Upper lobe of right lung (tissue), 1 donor: Measurements from ENCODE around the gene UGT2B7. TPM values are rescaled to one million over a fixed set of nuclear protein-coding genes. Genes with fewer than 3 reads are reported as not detected.
A peak's percentile ranks its signal among the peaks of the same experiment; 100 is the strongest.
"Not testable (repeated sequence)": the region's sequence is repeated elsewhere in the genome, so short reads cannot be mapped to it uniquely, and the experiment has no call there.

Source experiments
- ATAC-seq: fragments of 200-7000 bp; cut with Tn5 transposase; one replicate; pipeline ENCODE4 v1.9.1; 2020; ENCODE audit warnings: mild to moderate bottlenecking, moderate library complexity
- DNase-seq: peaks from one replicate; pipeline ENCODE4 v3.0.0-alpha.2; 2020
- H3K27ac ChIP-seq: fragments of 200-600 bp; one replicate; pipeline ENCODE4 v1.8.0; 2022
- H3K27me3 ChIP-seq: fragments of 200-600 bp; one replicate; pipeline ENCODE4 v1.8.0; 2022; ENCODE audit warnings: mild to moderate bottlenecking
- H3K36me3 ChIP-seq: fragments of 200-600 bp; one replicate; pipeline ENCODE4 v1.8.0; 2022
- H3K4me1 ChIP-seq: fragments of 200-600 bp; one replicate; pipeline ENCODE4 v1.8.0; 2022
- H3K4me3 ChIP-seq: fragments of 200-600 bp; one replicate; pipeline ENCODE4 v1.8.0; 2022; ENCODE audit warnings: mild to moderate bottlenecking
- H3K9me3 ChIP-seq: fragments of 200-600 bp; one replicate; pipeline ENCODE4 v1.8.0; 2022
- CTCF ChIP-seq: fragments of 200-600 bp; IDR thresholded peaks from one replicate; pipeline ENCODE4 v1.8.0; 2022; ENCODE audit warnings: antibody characterized with exemption
- intact Hi-C: fragments of 100-400 bp; cut with DNase I; formaldehyde crosslinking; loops from one replicate; pipeline ENCODE4 v1.11.0; 2022
- long read RNA-seq: library from polyadenylated mRNA; unstranded; transcript quantifications from one replicate; pipeline ENCODE4 v2.0.0, GENCODE V29; 2021
- total RNA-seq: library from RNA; stranded (reverse); fragmentation: NEBNext Ultra II Directional; extraction: Animal tissue kit (Norgen Biotek cat#: 25700); gene quantifications from one replicate; pipeline ENCODE4 v1.2.1, GENCODE V29; 2021
- donor health status: DM: no; HTN: yes; CAD: no; lungs with severe emphysema.

The UGT2B7 gene
- total RNA-seq: 0.96 TPM
- long read RNA-seq, partial matches to known transcripts: 0 of 3 reads
- long read RNA-seq, other reads (novel, unspliced or antisense): 3 of 3 reads

DNA sequence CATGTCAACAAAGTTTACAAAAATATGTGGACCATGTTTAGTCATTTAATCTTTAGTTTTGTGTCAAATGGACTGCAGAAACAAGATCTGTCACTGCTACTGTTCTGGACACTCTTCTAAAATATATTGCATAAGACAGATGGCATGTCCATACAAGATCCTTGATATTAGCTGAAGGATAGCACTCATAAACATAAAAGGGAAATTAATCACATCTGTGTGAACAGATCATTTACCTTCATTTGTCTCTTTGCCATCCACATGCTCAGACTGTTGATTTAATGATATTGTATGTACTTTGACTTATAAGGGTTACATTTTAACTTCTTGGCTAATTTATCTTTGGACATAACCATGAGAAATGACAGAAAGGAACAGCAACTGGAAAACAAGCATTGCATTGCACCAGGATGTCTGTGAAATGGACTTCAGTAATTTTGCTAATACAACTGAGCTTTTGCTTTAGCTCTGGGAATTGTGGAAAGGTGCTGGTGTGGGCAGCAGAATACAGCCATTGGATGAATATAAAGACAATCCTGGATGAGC, at the start of gene UGT2B7:
Gene UGT2B7 (plus strand): TSS at position 364 of the 546 bp plus-strand sequence. CDS start 47 bp downstream, at position 411.
- H3K27ac ChIP-seq: no peak within 1 kb of the TSS
- no peaks in the 10 kb centered on the region for H3K27me3 ChIP-seq
- DNase-seq (no peak), ATAC-seq (no peak)
- H3K9me3 ChIP-seq: no peaks in the 10 kb centered on the region
- intact Hi-C loops: no loop called here
- no peak within 1 kb of the TSS for H3K4me3 ChIP-seq
- no peaks in the 10 kb centered on the region for H3K4me1 ChIP-seq
- H3K36me3 ChIP-seq: no peaks in the 10 kb centered on the region
- TF ChIP-seq CTCF: no peak

GRCh38 chr4:69049860-69050259, 46.4 kb upstream of the UGT2B7 start:
- no peak for TF ChIP-seq CTCF
- ATAC-seq (no peak), DNase-seq (no peak)
- H3K36me3 ChIP-seq: no peaks in the 10 kb centered on the region
- no peaks in the 10 kb centered on the region for H3K4me1 ChIP-seq
- H3K4me3 ChIP-seq: no peak overlapping the region
- intact Hi-C loops: no loop called here
- no peaks in the 10 kb centered on the region for H3K27me3 ChIP-seq
- H3K9me3 ChIP-seq: no peaks in the 10 kb centered on the region
- H3K27ac ChIP-seq: no peak overlapping the region

- H3K27ac ChIP-seq, H3K4me1 ChIP-seq, H3K9me3 ChIP-seq, DNase-seq, intact Hi-C loops, H3K4me3 ChIP-seq, H3K36me3 ChIP-seq, H3K27me3 ChIP-seq: not testable (repeated sequence)
- peak; percentile 36 for ATAC-seq
Observed at GRCh38 chr4:69050853-69051575, 45.3 kb upstream of the UGT2B7 start.

GRCh38 chr4:69051576-69051943, 44.7 kb upstream of the UGT2B7 start:
- Histone ChIP-seq H3K27me3 (no peaks in the 10 kb centered on the region), H3K36me3 (no peaks in the 10 kb centered on the region), H3K4me1 (no peaks in the 10 kb centered on the region), H3K27ac (no peak overlapping the region), H3K4me3 (no peak overlapping the region), H3K9me3 (no peaks in the 10 kb centered on the region)
- TF ChIP-seq CTCF: no peak
- ATAC-seq (no peak), DNase-seq (no peak)
- intact Hi-C loops: no loop called here

DNA sequence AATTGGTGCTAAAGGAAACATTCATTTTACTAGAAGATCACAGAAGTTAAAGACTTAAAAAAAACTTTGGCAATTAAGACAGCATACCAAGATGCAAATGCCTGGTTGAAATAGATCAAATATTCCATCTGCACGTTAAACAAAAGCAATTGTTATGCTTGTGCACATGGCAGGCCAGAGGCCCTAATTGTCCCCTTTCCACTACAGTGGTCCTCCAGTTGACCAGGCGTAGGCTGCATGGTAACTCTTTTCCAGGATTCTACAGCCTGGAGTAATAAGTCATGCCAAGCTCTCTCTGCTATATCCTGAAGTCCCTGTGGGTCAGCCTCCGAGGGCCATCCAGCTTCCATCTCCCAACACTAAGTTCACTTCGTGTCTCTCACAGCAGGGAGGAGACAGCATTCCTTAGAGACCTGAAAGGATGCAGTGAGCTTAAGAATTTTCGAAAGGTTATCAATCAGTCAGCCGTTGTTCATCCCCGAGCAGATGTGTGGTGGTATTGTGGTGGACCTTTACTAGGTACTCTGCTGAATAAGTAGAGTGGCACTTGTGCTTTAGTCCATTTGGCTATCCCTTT, 42.9 kb upstream of the UGT2B7 start:
- H3K27me3 ChIP-seq, DNase-seq, H3K36me3 ChIP-seq, H3K9me3 ChIP-seq, intact Hi-C loops, H3K27ac ChIP-seq, ATAC-seq, H3K4me1 ChIP-seq, H3K4me3 ChIP-seq: not testable (repeated sequence)

DNA sequence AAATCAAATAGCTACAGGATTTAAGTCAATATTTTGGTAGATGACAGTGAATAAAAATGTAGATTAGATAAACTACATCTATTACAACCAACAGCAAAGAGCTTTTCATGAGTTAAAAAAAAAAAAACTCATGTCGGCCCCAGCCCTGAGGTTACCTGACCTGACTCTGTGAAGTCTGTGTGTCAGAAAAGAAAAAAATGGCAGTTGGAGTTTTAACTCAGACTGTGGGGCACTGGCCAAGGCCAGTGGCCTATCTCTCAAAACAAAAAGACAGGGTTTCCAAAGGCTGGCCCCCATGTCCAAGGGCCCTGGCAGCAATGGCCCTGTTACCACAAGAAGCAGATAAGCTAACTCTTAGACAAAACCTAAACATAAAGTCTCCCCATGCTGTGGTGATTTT, 42.2 kb upstream of the UGT2B7 start:
- H3K36me3 ChIP-seq, DNase-seq, H3K4me3 ChIP-seq, H3K27ac ChIP-seq, H3K4me1 ChIP-seq, intact Hi-C loops, ATAC-seq, H3K27me3 ChIP-seq, H3K9me3 ChIP-seq: not testable (repeated sequence)

DNA sequence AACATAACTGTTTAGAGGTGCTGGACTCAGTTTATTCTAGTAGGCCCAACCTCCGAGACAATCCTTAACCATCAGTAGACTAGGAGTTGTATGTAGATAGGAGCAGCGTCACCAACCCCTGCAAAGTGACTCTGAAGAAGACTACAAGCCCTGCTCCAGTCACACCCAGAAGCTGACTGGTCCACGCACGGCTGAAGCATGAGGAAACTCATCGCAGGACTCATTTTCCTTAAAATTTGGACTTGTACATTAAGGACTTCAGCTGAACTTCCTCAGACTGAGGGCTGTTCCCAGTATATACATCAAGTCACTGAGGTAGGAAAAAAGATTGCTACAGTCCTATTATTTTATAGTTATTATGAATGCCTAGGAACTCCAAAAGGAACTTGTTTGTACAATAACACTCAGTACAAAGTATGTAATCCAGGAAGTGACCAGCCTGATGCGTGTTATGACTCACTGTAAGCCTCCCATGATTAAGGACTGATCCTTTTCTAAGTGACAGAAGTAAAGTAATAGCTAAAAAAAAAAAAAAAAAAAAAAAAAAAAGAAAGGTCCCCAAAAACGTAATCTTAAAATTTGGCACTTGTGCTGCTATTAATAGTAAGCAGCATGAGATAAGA, 41.6 kb upstream of the UGT2B7 start:
- intact Hi-C loops: no loop called here
- no peak for TF ChIP-seq CTCF
- Histone ChIP-seq H3K27ac (peak overlapping the region; percentile 47), H3K4me3 (no peak overlapping the region), H3K4me1 (no peaks in the 10 kb centered on the region), H3K36me3 (no peaks in the 10 kb centered on the region), H3K9me3 (no peaks in the 10 kb centered on the region), H3K27me3 (no peaks in the 10 kb centered on the region)
- ATAC-seq: peak; percentile 68
- no peak for DNase-seq
